CD4-positive, CD25-positive, alpha-beta regulatory T cell (primary cell): ENCODE measurements around the gene MSH6. TPM values are rescaled to one million over a fixed set of nuclear protein-coding genes. Genes with fewer than 3 reads are reported as not detected.
A peak's percentile ranks its signal among the peaks of the same experiment; 100 is the strongest.

ENCODE experiments used
- ATAC-seq, 2 donors: fragments of 150-1000 bp; cut with Tn5 transposase; one replicate each; pipeline ENCODE4 v1.10.0; 2021; ENCODE audit warnings: low read depth in 2 of 2, moderate number of reproducible peaks in 2 of 2, moderate library complexity in 1 of 2
- DNase-seq, 3 donors: peaks; one replicate each; pipeline versions ENCODE4 v3.0.0 to v3.0.0-alpha.2; 2012 to 2022; ENCODE audit warnings: mixed read lengths in 1 of 3
- H3K27ac ChIP-seq: one replicate; pipeline ENCODE4 v1.7.0; 2013; ENCODE audit warnings: mild to moderate bottlenecking, low read length; ENCODE audit not compliant: insufficient read depth, poor library complexity, severe bottlenecking
- H3K27me3 ChIP-seq: one replicate; pipeline ENCODE4 v1.7.0; 2013; ENCODE audit warnings: low read length; ENCODE audit not compliant: control insufficient read depth, insufficient read depth
- H3K36me3 ChIP-seq: one replicate; pipeline ENCODE4 v1.7.0; 2013; ENCODE audit warnings: mild to moderate bottlenecking, low read length, moderate library complexity; ENCODE audit not compliant: control insufficient read depth, insufficient read depth
- H3K4me1 ChIP-seq: 2 replicates; pipeline ENCODE4 v1.7.0; 2013; ENCODE audit warnings: mild to moderate bottlenecking, low read length; ENCODE audit not compliant: insufficient read depth, control insufficient read depth, poor library complexity, severe bottlenecking
- H3K4me3 ChIP-seq: one replicate; pipeline ENCODE4 v1.7.0; 2013; ENCODE audit warnings: low read depth, mild to moderate bottlenecking, low read length, moderate library complexity
- H3K9me3 ChIP-seq, 2 experiments: 1 replicate in 1 of 2; 2 replicates in 1 of 2; pipeline ENCODE4 v1.7.0; 2013; ENCODE audit warnings: low read length in 2 of 2, mild to moderate bottlenecking in 1 of 2, moderate library complexity in 1 of 2; ENCODE audit not compliant: control insufficient read depth in 2 of 2
- H3K27ac Mint-ChIP-seq, 3 donors: one replicate each; pipeline ENCODE4 v1.8.0; 2020 to 2022; ENCODE audit warnings: mild to moderate bottlenecking in 3 of 3, mixed read lengths in 3 of 3, moderate library complexity in 2 of 3
- H3K27me3 Mint-ChIP-seq: one replicate; pipeline ENCODE4 v1.8.0; 2022; ENCODE audit warnings: mild to moderate bottlenecking, mixed read lengths
- H3K36me3 Mint-ChIP-seq: one replicate; pipeline ENCODE4 v1.8.0; 2020; ENCODE audit warnings: mixed read lengths
- H3K4me1 Mint-ChIP-seq, 4 donors: one replicate each; pipeline ENCODE4 v1.8.0; 2020 to 2022; ENCODE audit warnings: mixed read lengths in 4 of 4, mild to moderate bottlenecking in 1 of 4
- H3K4me3 Mint-ChIP-seq, 4 donors: one replicate each; pipeline ENCODE4 v1.8.0; 2020 to 2022; ENCODE audit warnings: mild to moderate bottlenecking in 4 of 4, mixed read lengths in 4 of 4, moderate library complexity in 3 of 4
- H3K9me3 Mint-ChIP-seq, 7 donors: one replicate each; pipeline ENCODE4 v1.8.0; 2020 to 2022; ENCODE audit warnings: mixed read lengths in 7 of 7, mild to moderate bottlenecking in 3 of 7, moderate library complexity in 2 of 7
- polyA plus RNA-seq, 4 donors: library from polyadenylated mRNA; unstranded; fragments of 300-500 nt; fragmentation: Illumina TruSeq; gene quantifications; one replicate each; pipeline ENCODE4 v1.2.3, GENCODE V29; 2021
- total RNA-seq: library from RNA; stranded (reverse); gene quantifications from one replicate; pipeline ENCODE4 v1.2.3, GENCODE V29; 2022

MSH6 gene
- total and polyA plus RNA-seq, 5 donors from 2014 or later: 19.7 to 36.8 (median 27.1) TPM

DNA sequence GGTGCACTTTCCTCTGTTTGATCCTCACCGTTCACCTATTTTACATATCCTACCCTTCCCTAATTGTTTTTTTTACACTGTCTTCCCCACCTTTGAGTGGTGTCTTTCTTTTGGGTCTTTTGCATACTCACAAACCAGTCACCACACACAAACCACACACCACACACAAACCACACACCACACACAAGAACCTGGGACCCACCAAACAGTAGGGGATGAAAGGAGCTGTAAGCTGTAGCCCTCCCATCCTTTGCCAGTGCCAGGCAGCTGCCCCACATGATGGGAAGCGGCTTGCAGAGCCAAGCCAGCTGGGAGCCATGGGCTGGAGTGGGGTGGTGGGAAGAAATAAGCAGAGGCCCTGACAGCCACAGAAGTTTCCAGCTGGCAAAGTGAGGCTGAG is 38.9 kb upstream of the MSH6 start:
- no peaks in the 10 kb centered on the region for H3K36me3 ChIP-seq
- Mint-ChIP-seq H3K4me1 (no peaks in the 10 kb centered on the region), H3K9me3 (peaks cover 0 to 15% (median 1%) of the 10 kb centered on the region in 7 donors), H3K4me3 (no peak overlapping the region), H3K36me3 (no peaks in the 10 kb centered on the region), H3K27me3 (peaks cover 8% of the 10 kb centered on the region), H3K27ac (no peak overlapping the region)
- no peak overlapping the region for H3K27ac ChIP-seq
- no peaks in the 10 kb centered on the region for H3K9me3 ChIP-seq
- ATAC-seq: no peak
- no peaks in the 10 kb centered on the region for H3K4me1 ChIP-seq
- peaks cover 8% of the 10 kb centered on the region for H3K27me3 ChIP-seq
- H3K4me3 ChIP-seq: no peak overlapping the region
- DNase-seq: no peak

DNA sequence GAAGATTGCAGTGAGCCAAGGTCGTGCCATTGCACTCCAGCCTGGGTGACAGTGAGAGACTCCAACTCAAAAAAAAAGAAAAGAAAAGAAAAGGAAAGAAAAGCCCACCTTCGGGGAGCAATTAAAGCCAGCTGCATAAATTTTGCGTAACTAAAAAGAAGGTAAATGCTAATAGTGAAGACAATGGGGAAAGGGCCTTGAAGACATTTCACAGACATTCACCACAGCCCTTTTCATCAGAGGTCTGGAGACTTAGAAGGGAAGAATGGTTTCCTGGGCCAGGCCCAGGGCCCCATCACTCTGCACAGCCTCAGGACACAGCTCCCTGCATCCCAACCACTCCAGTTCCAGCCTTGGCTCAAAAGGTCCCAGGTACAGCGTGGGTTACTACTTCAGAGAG is 35.1 kb upstream of the MSH6 start:
- peaks cover 2% of the 10 kb centered on the region for H3K27me3 ChIP-seq
- no peaks in the 10 kb centered on the region for H3K36me3 ChIP-seq
- peaks cover 2% of the 10 kb centered on the region for H3K4me1 ChIP-seq
- H3K4me1 Mint-ChIP-seq: no peaks in the 10 kb centered on the region
- no peak overlapping the region for H3K4me3 Mint-ChIP-seq
- no peaks in the 10 kb centered on the region for H3K36me3 Mint-ChIP-seq
- DNase-seq (no peak), ATAC-seq (no peak)
- H3K27me3 Mint-ChIP-seq: peaks cover 4% of the 10 kb centered on the region
- H3K4me3 ChIP-seq: no peak overlapping the region
- H3K9me3 ChIP-seq: no peaks in the 10 kb centered on the region
- H3K27ac Mint-ChIP-seq: no peak overlapping the region
- H3K9me3 Mint-ChIP-seq: peaks cover 0 to 15% (median 0%) of the 10 kb centered on the region in 7 donors
- H3K27ac ChIP-seq: no peak overlapping the region

DNA sequence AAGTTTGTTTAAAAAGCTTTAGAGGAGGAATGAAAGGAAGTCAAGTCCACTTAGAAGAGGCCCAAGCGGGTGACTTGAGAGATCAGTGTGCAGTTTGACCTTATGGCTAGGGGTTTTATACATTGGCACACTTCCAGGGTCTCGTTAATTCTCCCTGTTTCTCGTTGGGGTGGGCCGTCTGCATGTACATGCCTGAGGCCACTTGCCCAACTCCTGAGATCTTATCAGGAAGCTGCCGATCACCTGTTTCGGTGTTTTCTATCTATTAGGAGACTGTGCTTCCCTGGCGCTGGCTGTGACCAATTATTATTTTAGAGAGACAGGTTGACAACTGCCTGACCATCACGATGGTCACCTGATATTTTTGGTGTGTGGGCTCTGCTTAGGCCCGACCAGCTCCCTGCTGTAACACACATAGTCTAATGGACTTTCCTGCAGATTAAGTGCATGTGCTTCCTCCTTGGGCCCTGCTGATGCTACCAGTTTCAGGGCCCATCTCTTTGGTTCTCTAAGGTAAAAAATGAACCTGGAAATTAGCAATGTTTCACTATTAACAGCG is 31.0 kb upstream of the MSH6 start:
- Mint-ChIP-seq H3K9me3 (peaks cover 0 to 8% (median 0%) of the 10 kb centered on the region in 7 donors), H3K4me3 (peak overlapping the region in 1 of 4 donors; percentile 22), H3K36me3 (no peaks in the 10 kb centered on the region), H3K4me1 (no peaks in the 10 kb centered on the region), H3K27ac (peak overlapping the region in 1 of 3 donors; percentile 85), H3K27me3 (peaks cover 2% of the 10 kb centered on the region)
- no peaks in the 10 kb centered on the region for H3K27me3 ChIP-seq
- peaks cover 2% of the 10 kb centered on the region for H3K4me1 ChIP-seq
- DNase-seq (no peak), ATAC-seq (peak in 1 of 2 donors; percentile 16)
- H3K36me3 ChIP-seq: no peaks in the 10 kb centered on the region
- no peaks in the 10 kb centered on the region for H3K9me3 ChIP-seq
- H3K27ac ChIP-seq: no peak overlapping the region
- no peak overlapping the region for H3K4me3 ChIP-seq

DNA sequence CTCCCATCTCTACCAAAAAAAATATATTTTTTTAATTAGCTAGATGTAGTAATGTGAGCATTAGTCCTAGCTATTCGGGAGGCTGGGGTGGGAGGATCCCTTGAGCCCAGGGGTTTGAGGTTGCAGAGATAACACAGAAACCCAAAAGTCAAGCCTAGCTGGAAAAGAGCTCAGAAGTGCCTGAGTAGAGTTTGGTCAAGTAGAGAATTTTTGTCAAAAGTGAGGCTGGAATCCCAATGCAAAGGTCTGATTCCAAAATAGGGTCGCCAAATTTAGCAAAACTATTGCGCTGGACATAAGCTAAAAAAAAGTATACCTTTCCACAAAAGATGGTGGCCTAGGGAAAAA is 15.5 kb upstream of the MSH6 start:
- peaks cover 7% of the 10 kb centered on the region for H3K27me3 Mint-ChIP-seq

DNA sequence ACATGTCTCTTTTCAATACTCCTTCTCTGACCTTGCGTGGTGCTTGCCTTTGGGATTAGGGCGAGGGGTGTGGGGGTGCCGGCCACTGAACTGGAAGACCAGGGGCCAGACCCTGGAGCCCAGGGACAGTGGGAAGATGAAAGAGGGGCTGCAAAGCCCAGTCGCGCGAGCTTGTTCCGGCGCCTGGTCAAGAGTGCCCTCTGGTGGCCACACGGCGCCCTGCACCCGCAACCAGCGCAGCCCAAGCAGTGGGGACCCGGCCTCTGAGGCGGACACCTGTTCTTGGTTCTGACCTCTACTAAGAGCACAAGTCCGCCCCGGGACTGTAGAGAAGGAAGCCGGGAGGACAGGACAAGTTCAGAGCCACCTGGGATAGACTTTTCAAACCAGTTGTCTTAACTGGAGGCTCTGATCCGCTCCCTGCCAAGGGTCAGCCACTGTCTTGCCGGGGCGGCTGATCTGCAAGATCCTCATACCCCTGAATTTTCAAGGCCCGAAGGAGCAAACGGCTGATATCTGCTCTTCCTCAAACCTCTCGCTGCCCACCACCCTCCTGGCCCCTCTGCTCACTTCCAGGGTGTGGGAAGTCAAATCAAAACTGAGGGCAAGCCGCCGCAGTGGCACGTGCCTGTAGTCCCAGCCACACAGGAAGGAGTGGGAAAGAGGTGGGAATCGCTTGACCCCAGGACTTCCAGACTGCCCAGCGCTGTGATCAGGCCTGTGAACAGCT is 14.9 kb upstream of the MSH6 start:
- Mint-ChIP-seq H3K4me3 (peak overlapping the region in 1 of 4 donors; percentile 56), H3K9me3 (no peaks in the 10 kb centered on the region), H3K36me3 (no peaks in the 10 kb centered on the region), H3K27ac (peak overlapping the region in 1 of 3 donors; percentile 51), H3K27me3 (peaks cover 7% of the 10 kb centered on the region), H3K4me1 (peaks cover 0 to 10% (median 5%) of the 10 kb centered on the region in 4 donors)
- Histone ChIP-seq H3K9me3 (no peaks in the 10 kb centered on the region), H3K36me3 (no peaks in the 10 kb centered on the region), H3K4me1 (no peaks in the 10 kb centered on the region), H3K4me3 (no peak overlapping the region), H3K27ac (no peak overlapping the region), H3K27me3 (no peaks in the 10 kb centered on the region)
- DNase-seq (peak; percentile 55 to 63 (median 56)), ATAC-seq (peak; percentile 78 to 83)

More for the DNA sequence above, 15.5 kb upstream of the MSH6 start:
- H3K4me3 ChIP-seq: no peak overlapping the region
- H3K4me1 ChIP-seq: no peaks in the 10 kb centered on the region
- DNase-seq (no peak), ATAC-seq (no peak)
- H3K27me3 ChIP-seq: no peaks in the 10 kb centered on the region
- no peak overlapping the region for H3K27ac Mint-ChIP-seq
- no peak overlapping the region for H3K4me3 Mint-ChIP-seq
- no peaks in the 10 kb centered on the region for H3K9me3 ChIP-seq
- peaks cover 0 to 10% (median 5%) of the 10 kb centered on the region in 4 donors for H3K4me1 Mint-ChIP-seq
- H3K9me3 Mint-ChIP-seq: no peaks in the 10 kb centered on the region
- H3K36me3 Mint-ChIP-seq: no peaks in the 10 kb centered on the region
- H3K36me3 ChIP-seq: no peaks in the 10 kb centered on the region
- H3K27ac ChIP-seq: no peak overlapping the region

DNA sequence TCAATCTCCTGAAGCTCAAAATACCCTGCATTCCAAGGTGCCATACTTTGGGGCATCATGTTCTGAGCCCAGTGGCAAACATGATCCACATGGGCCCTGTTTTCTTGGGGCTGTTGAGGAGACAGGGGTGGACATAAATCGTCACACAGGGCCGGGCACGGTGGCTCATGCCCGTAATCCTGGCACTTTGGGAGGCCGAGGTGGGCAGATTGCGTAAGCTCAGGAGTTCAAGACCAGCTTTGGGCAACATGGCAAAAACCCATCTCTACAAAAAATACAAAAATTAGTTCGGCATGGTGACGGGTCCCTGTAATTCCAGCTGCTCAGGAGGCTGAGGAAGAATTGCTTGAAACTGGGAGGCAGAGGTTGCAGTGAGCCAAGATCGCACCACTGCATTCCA is 13.6 kb upstream of the MSH6 start:
- Histone ChIP-seq H3K9me3 (no peaks in the 10 kb centered on the region), H3K27ac (no peak overlapping the region), H3K27me3 (no peaks in the 10 kb centered on the region), H3K36me3 (no peaks in the 10 kb centered on the region), H3K4me1 (no peaks in the 10 kb centered on the region), H3K4me3 (no peak overlapping the region)
- Mint-ChIP-seq H3K27ac (no peak overlapping the region), H3K9me3 (no peaks in the 10 kb centered on the region), H3K4me1 (peaks cover 0 to 10% (median 5%) of the 10 kb centered on the region in 4 donors), H3K4me3 (no peak overlapping the region), H3K27me3 (peaks cover 3% of the 10 kb centered on the region), H3K36me3 (no peaks in the 10 kb centered on the region)
- no peak for ATAC-seq
- DNase-seq: no peak

DNA sequence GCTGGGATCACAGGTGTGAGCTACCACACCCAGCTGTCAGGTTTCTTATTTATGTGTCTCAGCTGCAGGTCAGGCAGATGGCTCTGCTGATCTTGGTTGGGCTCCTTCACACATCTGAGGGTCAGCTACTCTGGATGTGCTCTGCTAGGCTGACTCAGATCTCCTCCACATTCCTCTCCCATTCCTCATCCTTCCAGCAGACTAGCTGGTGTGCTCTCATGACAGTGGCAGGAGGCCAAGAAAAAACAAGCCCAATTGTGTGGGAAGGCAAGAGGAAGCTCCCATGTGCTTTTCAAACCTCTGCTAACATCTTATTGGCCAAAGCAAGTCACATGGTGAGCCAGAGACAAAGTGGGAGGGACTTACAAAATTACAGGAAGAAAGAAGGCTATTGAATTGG is 11.7 kb upstream of the MSH6 start:
- ATAC-seq: no peak
- Histone ChIP-seq H3K27me3 (no peaks in the 10 kb centered on the region), H3K9me3 (no peaks in the 10 kb centered on the region), H3K36me3 (no peaks in the 10 kb centered on the region), H3K4me3 (no peak overlapping the region), H3K4me1 (no peaks in the 10 kb centered on the region), H3K27ac (no peak overlapping the region)
- H3K4me3 Mint-ChIP-seq: no peak overlapping the region
- H3K4me1 Mint-ChIP-seq: peaks cover 0 to 10% (median 5%) of the 10 kb centered on the region in 4 donors
- H3K27me3 Mint-ChIP-seq: peaks cover 8% of the 10 kb centered on the region
- H3K36me3 Mint-ChIP-seq: no peaks in the 10 kb centered on the region
- no peak overlapping the region for H3K27ac Mint-ChIP-seq
- DNase-seq: peak in 1 of 3 donors; percentile 18
- no peaks in the 10 kb centered on the region for H3K9me3 Mint-ChIP-seq

DNA sequence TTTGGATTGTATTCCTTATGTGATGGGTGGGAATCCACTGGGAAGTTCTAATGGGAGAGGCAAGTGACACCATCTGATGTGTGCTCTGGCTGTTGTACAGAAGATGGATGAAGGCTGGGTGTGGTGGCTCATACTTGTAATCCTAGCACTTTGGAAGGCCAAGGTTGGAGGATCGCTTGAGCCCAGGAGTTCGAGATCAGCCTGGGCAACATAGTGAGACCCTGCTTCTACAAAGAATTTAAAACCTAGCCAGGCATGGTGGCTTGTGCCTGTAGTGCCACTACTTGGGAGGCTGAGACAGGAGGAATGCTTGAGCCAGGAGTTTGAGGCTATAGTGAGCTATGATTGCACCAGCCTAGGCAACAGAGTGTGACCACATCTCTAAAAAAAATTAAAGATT is 10.6 kb upstream of the MSH6 start:
- no peaks in the 10 kb centered on the region for H3K36me3 Mint-ChIP-seq
- DNase-seq (no peak), ATAC-seq (no peak)
- no peak overlapping the region for H3K27ac Mint-ChIP-seq
- H3K27me3 Mint-ChIP-seq: peaks cover 8% of the 10 kb centered on the region
- H3K4me1 Mint-ChIP-seq: peaks cover 0 to 10% (median 5%) of the 10 kb centered on the region in 4 donors
- H3K4me3 Mint-ChIP-seq: no peak overlapping the region
- Histone ChIP-seq H3K36me3 (no peaks in the 10 kb centered on the region), H3K27me3 (no peaks in the 10 kb centered on the region), H3K4me1 (no peaks in the 10 kb centered on the region), H3K9me3 (no peaks in the 10 kb centered on the region), H3K27ac (no peak overlapping the region), H3K4me3 (no peak overlapping the region)
- no peaks in the 10 kb centered on the region for H3K9me3 Mint-ChIP-seq
